HepG2 (cell line): ENCODE results near the gene OBSL1. TPM values are rescaled to one million over a fixed set of nuclear protein-coding genes. Genes with fewer than 3 reads are reported as not detected.
A peak's percentile ranks its signal among the peaks of the same experiment; 100 is the strongest.

Source experiments
- ELK4 ChIP-seq: sonication (generic); formaldehyde crosslinking; IDR thresholded peaks from 2 replicates; pipeline ENCODE4 v1.9.0; 2021; ENCODE audit warnings: missing genetic modification reagents, borderline replicate concordance
- ETV6 ChIP-seq: sonication (generic); formaldehyde crosslinking; conservative IDR thresholded peaks from 2 replicates; pipeline ENCODE4 v1.4.0; 2020; ENCODE audit warnings: missing genetic modification reagents
- HMG20B ChIP-seq: conservative IDR thresholded peaks from 2 replicates; pipeline ENCODE4 v1.6.1; 2016; ENCODE audit warnings: missing genetic modification reagents, missing compliant biosample characterization
- HMGXB4 ChIP-seq, 2 experiments: sonication (generic) in 1 of 2; formaldehyde crosslinking in 1 of 2; IDR thresholded peaks; 2 replicates each; pipeline versions ENCODE4 v1.4.0 to v1.6.1; 2018 to 2020; ENCODE audit warnings: missing genetic modification reagents in 2 of 2, borderline replicate concordance in 1 of 2, low read depth in 1 of 2, mild to moderate bottlenecking in 1 of 2, missing biosample characterization in 1 of 2
- HOXD1 ChIP-seq: sonication (generic); formaldehyde crosslinking; IDR thresholded peaks from 2 replicates; pipeline ENCODE4 v1.5.0; 2020; ENCODE audit warnings: missing genetic modification reagents
- MLLT10 ChIP-seq: sonication (generic); formaldehyde crosslinking; IDR thresholded peaks from 2 replicates; pipeline ENCODE4 v1.4.0; 2020; ENCODE audit warnings: missing genetic modification reagents
- NONO ChIP-seq, 2 experiments: fragments of 450-650 bp in 1 of 2; sonication (generic) in 1 of 2; formaldehyde crosslinking in 1 of 2; IDR thresholded peaks in 1 of 2; conservative IDR thresholded peaks in 1 of 2; 2 replicates each; pipeline versions ENCODE4 v1.6.1 to v1.8.0; 2017 to 2022; ENCODE audit warnings: mild to moderate bottlenecking in 1 of 2, missing genetic modification reagents in 1 of 2, moderate library complexity in 1 of 2
- PPARG ChIP-seq: conservative IDR thresholded peaks from 2 replicates; pipeline ENCODE4 v1.6.1; 2016; ENCODE audit warnings: missing biosample characterization, missing genetic modification reagents
- ZBTB7B ChIP-seq: sonication (generic); formaldehyde crosslinking; IDR thresholded peaks from 2 replicates; pipeline ENCODE4 v1.4.0; 2020; ENCODE audit warnings: missing genetic modification reagents
- ZIK1 ChIP-seq: sonication (generic); formaldehyde crosslinking; IDR thresholded peaks from 2 replicates; pipeline ENCODE4 v1.5.0; 2020; ENCODE audit warnings: mild to moderate bottlenecking, low read depth, missing genetic modification reagents, borderline replicate concordance
- ZNF615 ChIP-seq: sonication (generic); formaldehyde crosslinking; IDR thresholded peaks from 2 replicates; pipeline ENCODE4 v1.5.0; 2020; ENCODE audit warnings: mild to moderate bottlenecking, missing genetic modification reagents, borderline replicate concordance
- polyA plus RNA-seq, 8 experiments: library from polyadenylated mRNA; depleted of rRNA in 3 of 8; stranded (reverse) in 7 of 8; unstranded in 1 of 8; fragments of >200 nt; fragmentation: Illumina TruSeq in 4 of 8; extraction: Trizol in 4 of 8; gene quantifications; 2 replicates each; pipeline versions ENCODE4 v1.2.1 to v1.2.3, GENCODE V29; 2011 to 2016; ENCODE audit warnings: low read depth in 4 of 8, missing spikeins in 1 of 8, mixed read lengths in 1 of 8; ENCODE audit not compliant: insufficient read depth in 1 of 8
- total RNA-seq, 5 experiments: library from RNA; depleted of rRNA; stranded (reverse); fragments of >200 nt; fragmentation: Illumina TruSeq; extraction: Trizol; gene quantifications; 2 replicates each; pipeline ENCODE4 v1.2.3, GENCODE V29; 2016; ENCODE audit warnings: low read depth in 1 of 5
- TF ChIP-seq, protein P1 (sequence below): sonication (generic); formaldehyde crosslinking; IDR thresholded peaks from 2 replicates; pipeline ENCODE4 v1.4.0; 2020; ENCODE audit warnings: mild to moderate bottlenecking, missing genetic modification reagents
- TF ChIP-seq, protein P2 (sequence below): sonication (generic); formaldehyde crosslinking; IDR thresholded peaks from 2 replicates; pipeline ENCODE4 v1.4.0; 2020; ENCODE audit warnings: missing genetic modification reagents
- TF ChIP-seq, protein P3 (sequence below): sonication (generic); formaldehyde crosslinking; IDR thresholded peaks from 2 replicates; pipeline ENCODE4 v1.4.0; 2020; ENCODE audit warnings: missing genetic modification reagents, borderline replicate concordance
- TF ChIP-seq, protein P4 (sequence below): sonication (generic); formaldehyde crosslinking; conservative IDR thresholded peaks from 2 replicates; pipeline ENCODE4 v1.8.0; 2022; ENCODE audit warnings: low read depth, missing genetic modification reagents

Gene OBSL1
- total and polyA plus RNA-seq, 2 of the 13 experiments (the other 11 are each of a cell fraction or from before 2014, with no cell fraction given) = 86.7 to 218 TPM

GRCh38 chr2:219509780-219510511 lies 61.4 kb downstream of the OBSL1 start (continued):
- TF ChIP-seq, protein P1, sequence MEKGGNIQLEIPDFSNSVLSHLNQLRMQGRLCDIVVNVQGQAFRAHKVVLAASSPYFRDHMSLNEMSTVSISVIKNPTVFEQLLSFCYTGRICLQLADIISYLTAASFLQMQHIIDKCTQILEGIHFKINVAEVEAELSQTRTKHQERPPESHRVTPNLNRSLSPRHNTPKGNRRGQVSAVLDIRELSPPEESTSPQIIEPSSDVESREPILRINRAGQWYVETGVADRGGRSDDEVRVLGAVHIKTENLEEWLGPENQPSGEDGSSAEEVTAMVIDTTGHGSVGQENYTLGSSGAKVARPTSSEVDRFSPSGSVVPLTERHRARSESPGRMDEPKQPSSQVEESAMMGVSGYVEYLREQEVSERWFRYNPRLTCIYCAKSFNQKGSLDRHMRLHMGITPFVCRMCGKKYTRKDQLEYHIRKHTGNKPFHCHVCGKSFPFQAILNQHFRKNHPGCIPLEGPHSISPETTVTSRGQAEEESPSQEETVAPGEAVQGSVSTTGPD (CRISPR knock-in tag) = no peak
- TF ChIP-seq, protein P2, sequence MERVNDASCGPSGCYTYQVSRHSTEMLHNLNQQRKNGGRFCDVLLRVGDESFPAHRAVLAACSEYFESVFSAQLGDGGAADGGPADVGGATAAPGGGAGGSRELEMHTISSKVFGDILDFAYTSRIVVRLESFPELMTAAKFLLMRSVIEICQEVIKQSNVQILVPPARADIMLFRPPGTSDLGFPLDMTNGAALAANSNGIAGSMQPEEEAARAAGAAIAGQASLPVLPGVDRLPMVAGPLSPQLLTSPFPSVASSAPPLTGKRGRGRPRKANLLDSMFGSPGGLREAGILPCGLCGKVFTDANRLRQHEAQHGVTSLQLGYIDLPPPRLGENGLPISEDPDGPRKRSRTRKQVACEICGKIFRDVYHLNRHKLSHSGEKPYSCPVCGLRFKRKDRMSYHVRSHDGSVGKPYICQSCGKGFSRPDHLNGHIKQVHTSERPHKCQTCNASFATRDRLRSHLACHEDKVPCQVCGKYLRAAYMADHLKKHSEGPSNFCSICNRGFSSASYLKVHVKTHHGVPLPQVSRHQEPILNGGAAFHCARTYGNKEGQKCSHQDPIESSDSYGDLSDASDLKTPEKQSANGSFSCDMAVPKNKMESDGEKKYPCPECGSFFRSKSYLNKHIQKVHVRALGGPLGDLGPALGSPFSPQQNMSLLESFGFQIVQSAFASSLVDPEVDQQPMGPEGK = peak; percentile 87
- TF ChIP-seq ZIK1 = no peak
- no peak for TF ChIP-seq HMG20B (CRISPR knock-in tag)
- TF ChIP-seq ELK4 (CRISPR knock-in tag) = no peak
- TF ChIP-seq, protein P3, sequence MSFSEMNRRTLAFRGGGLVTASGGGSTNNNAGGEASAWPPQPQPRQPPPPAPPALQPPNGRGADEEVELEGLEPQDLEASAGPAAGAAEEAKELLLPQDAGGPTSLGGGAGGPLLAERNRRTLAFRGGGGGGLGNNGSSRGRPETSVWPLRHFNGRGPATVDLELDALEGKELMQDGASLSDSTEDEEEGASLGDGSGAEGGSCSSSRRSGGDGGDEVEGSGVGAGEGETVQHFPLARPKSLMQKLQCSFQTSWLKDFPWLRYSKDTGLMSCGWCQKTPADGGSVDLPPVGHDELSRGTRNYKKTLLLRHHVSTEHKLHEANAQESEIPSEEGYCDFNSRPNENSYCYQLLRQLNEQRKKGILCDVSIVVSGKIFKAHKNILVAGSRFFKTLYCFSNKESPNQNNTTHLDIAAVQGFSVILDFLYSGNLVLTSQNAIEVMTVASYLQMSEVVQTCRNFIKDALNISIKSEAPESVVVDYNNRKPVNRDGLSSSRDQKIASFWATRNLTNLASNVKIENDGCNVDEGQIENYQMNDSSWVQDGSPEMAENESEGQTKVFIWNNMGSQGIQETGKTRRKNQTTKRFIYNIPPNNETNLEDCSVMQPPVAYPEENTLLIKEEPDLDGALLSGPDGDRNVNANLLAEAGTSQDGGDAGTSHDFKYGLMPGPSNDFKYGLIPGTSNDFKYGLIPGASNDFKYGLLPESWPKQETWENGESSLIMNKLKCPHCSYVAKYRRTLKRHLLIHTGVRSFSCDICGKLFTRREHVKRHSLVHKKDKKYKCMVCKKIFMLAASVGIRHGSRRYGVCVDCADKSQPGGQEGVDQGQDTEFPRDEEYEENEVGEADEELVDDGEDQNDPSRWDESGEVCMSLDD (CRISPR knock-in tag) = peak; percentile 91
- TF ChIP-seq HMGXB4 (CRISPR knock-in tag; IDR thresholded peaks at IDR 0.05; ENCODE audit: borderline replicate concordance in 1 of 2, low read depth in 1 of 2) = peak; percentile 82 to 85
- TF ChIP-seq, protein P4, sequence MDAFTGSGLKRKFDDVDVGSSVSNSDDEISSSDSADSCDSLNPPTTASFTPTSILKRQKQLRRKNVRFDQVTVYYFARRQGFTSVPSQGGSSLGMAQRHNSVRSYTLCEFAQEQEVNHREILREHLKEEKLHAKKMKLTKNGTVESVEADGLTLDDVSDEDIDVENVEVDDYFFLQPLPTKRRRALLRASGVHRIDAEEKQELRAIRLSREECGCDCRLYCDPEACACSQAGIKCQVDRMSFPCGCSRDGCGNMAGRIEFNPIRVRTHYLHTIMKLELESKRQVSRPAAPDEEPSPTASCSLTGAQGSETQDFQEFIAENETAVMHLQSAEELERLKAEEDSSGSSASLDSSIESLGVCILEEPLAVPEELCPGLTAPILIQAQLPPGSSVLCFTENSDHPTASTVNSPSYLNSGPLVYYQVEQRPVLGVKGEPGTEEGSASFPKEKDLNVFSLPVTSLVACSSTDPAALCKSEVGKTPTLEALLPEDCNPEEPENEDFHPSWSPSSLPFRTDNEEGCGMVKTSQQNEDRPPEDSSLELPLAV (CRISPR knock-in tag) = no peak
- TF ChIP-seq ETV6 (CRISPR knock-in tag) = no peak
- TF ChIP-seq MLLT10 (CRISPR knock-in tag) = no peak
- TF ChIP-seq ZNF615 (CRISPR knock-in tag) = no peak
- TF ChIP-seq PPARG (CRISPR knock-in tag) = no peak
- no peak for TF ChIP-seq NONO (IDR thresholded peaks at IDR 0.05)
- TF ChIP-seq NONO (CRISPR knock-in tag; conservative IDR thresholded peaks at IDR 0.05) = peak; percentile 66
- TF ChIP-seq ZBTB7B (CRISPR knock-in tag) = no peak
- TF ChIP-seq HOXD1 (CRISPR knock-in tag) = 0 out of 2 replicates have a peak, but pooled peaks have one; percentile 34
